SK-N-SH (cell line): ENCODE data around the gene ATP2B2. TPM values are rescaled to one million over a fixed set of nuclear protein-coding genes. Genes with fewer than 3 reads are reported as not detected.

Experiments used
- CTCF ChIA-PET: fragments of 300-600, 350-600 bp; formaldehyde crosslinking; extraction: SDS; loops from one replicate; lab custom pipeline; 2021; lab: Yijun Ruan, JAX
- POLR2A ChIA-PET: fragments of 350-600 bp; sonication (Branson Sonifier 250); formaldehyde crosslinking; extraction: SDS; loops from one replicate; lab custom pipeline; 2020; ENCODE audit warnings: antibody characterized with exemption, inconsistent platforms; lab: Yijun Ruan, JAX
- DNase-seq: peaks from one replicate; pipeline ENCODE4 v3.0.0; 2012
- H2AFZ ChIP-seq: fragments of 200-600 bp; sonication (generic); 2 replicates; pipeline ENCODE4 v1.8.1; 2016; ENCODE audit warnings: antibody characterized with exemption, mild to moderate bottlenecking, low read depth
- H3F3A ChIP-seq: fragments of 200-600 bp; sonication (generic); replicated peaks from 2 replicates; pipeline ENCODE3; 2016; ENCODE audit warnings: antibody characterized with exemption, mild to moderate bottlenecking; ENCODE audit not compliant: insufficient read depth
- H3K27ac ChIP-seq, 2 experiments: fragments of 200-500 bp in 1 of 2; fragments of 200-600 bp in 1 of 2; sonication (Bioruptor generic) in 1 of 2; sonication (generic), shearing (Covaris generic) in 1 of 2; 2 replicates each; pipeline versions ENCODE4 v1.5.1 to v1.6.1; 2014 to 2016; ENCODE audit warnings: low read depth in 2 of 2, inconsistent platforms in 1 of 2, low read length in 1 of 2, mild to moderate bottlenecking in 1 of 2, mixed read lengths in 1 of 2
- H3K27me3 ChIP-seq: fragments of 200-600 bp; sonication (generic), shearing (Covaris generic); 2 replicates; pipeline ENCODE4 v1.6.1; 2016; ENCODE audit warnings: mixed run types; ENCODE audit not compliant: insufficient read depth
- H3K36me3 ChIP-seq, 2 experiments: fragments of 200-500 bp in 1 of 2; fragments of 200-600 bp in 1 of 2; sonication (Bioruptor generic) in 1 of 2; sonication (generic) in 1 of 2; replicated peaks in 1 of 2; 2 replicates each; pipeline versions ENCODE3 to v1.5.1; 2014 to 2016; ENCODE audit warnings: low read length in 1 of 2, mild to moderate bottlenecking in 1 of 2; ENCODE audit not compliant: insufficient read depth in 2 of 2, control insufficient read depth in 1 of 2
- H3K4me1 ChIP-seq, 2 experiments: fragments of 200-500 bp in 1 of 2; fragments of 200-600 bp in 1 of 2; sonication (Bioruptor generic) in 1 of 2; sonication (generic), shearing (Covaris generic) in 1 of 2; 2 replicates each; pipeline versions ENCODE4 v1.5.1 to v1.6.1; 2014 to 2016; ENCODE audit warnings: low read depth in 1 of 2, low read length in 1 of 2, mixed run types in 1 of 2; ENCODE audit not compliant: insufficient read depth in 2 of 2, control insufficient read depth in 1 of 2
- H3K4me2 ChIP-seq: fragments of 200-600 bp; sonication (generic), shearing (Covaris generic); 2 replicates; pipeline ENCODE4 v1.6.1; 2017; ENCODE audit warnings: mixed run types
- H3K4me3 ChIP-seq, 2 experiments: fragments of 200-500 bp in 1 of 2; fragments of 200-600 bp in 1 of 2; sonication (Bioruptor generic) in 1 of 2; sonication (generic), shearing (Covaris generic) in 1 of 2; 2 replicates each; pipeline versions ENCODE4 v1.5.1 to v1.8.1; 2014 to 2016; ENCODE audit warnings: low read depth in 2 of 2, inconsistent platforms in 1 of 2, low read length in 1 of 2, mild to moderate bottlenecking in 1 of 2, mixed read lengths in 1 of 2, moderate library complexity in 1 of 2
- H3K79me2 ChIP-seq: fragments of 200-600 bp; sonication (generic); 2 replicates; pipeline ENCODE4 v1.8.1; 2017; ENCODE audit warnings: mild to moderate bottlenecking; ENCODE audit not compliant: insufficient read depth
- H3K9ac ChIP-seq: fragments of 200-600 bp; sonication (generic); 2 replicates; pipeline ENCODE4 v1.6.1; 2017; ENCODE audit warnings: mixed run types
- H3K9me2 ChIP-seq: fragments of 200-600 bp; sonication (generic); 2 replicates; pipeline ENCODE4 v1.6.1; 2017; ENCODE audit warnings: mixed run types
- H3K9me3 ChIP-seq: fragments of 200-600 bp; sonication (generic); 2 replicates; pipeline ENCODE4 v1.6.1; 2017; ENCODE audit warnings: mixed run types, mild to moderate bottlenecking, moderate library complexity
- H4K20me1 ChIP-seq: fragments of 200-600 bp; sonication (generic); 2 replicates; pipeline ENCODE4 v1.6.1; 2017; ENCODE audit warnings: mild to moderate bottlenecking, mixed run types; ENCODE audit not compliant: insufficient read depth
- EP300 ChIP-seq, 2 experiments: IDR thresholded peaks; 2 replicates each; pipeline versions ENCODE4 v1.4.0 to v1.6.1; 2012; ENCODE audit warnings: borderline replicate concordance in 1 of 2, low read depth in 1 of 2, low read length in 1 of 2
- EZH2phosphoT487 ChIP-seq: fragments of 200-600 bp; sonication (generic); IDR thresholded peaks from 2 replicates; pipeline ENCODE4 v1.6.1; 2017; ENCODE audit warnings: low read depth, mixed run types, mild to moderate bottlenecking, antibody characterized with exemption, moderate library complexity, borderline replicate concordance
- FOSL2 ChIP-seq: IDR thresholded peaks from 2 replicates; pipeline ENCODE4 v1.4.0; 2012; ENCODE audit warnings: low read depth, mild to moderate bottlenecking, moderate library complexity, borderline replicate concordance
- FOXM1 ChIP-seq: IDR thresholded peaks from 2 replicates; pipeline ENCODE4 v1.4.0; 2012; ENCODE audit warnings: low read depth, mild to moderate bottlenecking
- GABPA ChIP-seq: IDR thresholded peaks from 2 replicates; pipeline ENCODE4 v1.4.0; 2012; ENCODE audit warnings: low read depth, mild to moderate bottlenecking
- GATA2 ChIP-seq: sonication (generic); formaldehyde crosslinking; IDR thresholded peaks from 2 replicates; pipeline ENCODE4 v1.5.0; 2020; ENCODE audit warnings: mild to moderate bottlenecking, missing genetic modification reagents
- NFIC ChIP-seq: IDR thresholded peaks from 2 replicates; pipeline ENCODE4 v1.4.0; 2012; ENCODE audit warnings: borderline replicate concordance
- NRF1 ChIP-seq: IDR thresholded peaks from 2 replicates; pipeline ENCODE4 v1.6.1; 2012; ENCODE audit warnings: low read depth, mild to moderate bottlenecking, low read length
- RAD21 ChIP-seq: IDR thresholded peaks from 2 replicates; pipeline ENCODE4 v1.6.1; 2012; ENCODE audit warnings: mild to moderate bottlenecking, low read length
- RFX5 ChIP-seq: IDR thresholded peaks from 2 replicates; pipeline ENCODE4 v1.6.1; 2012; ENCODE audit warnings: mild to moderate bottlenecking, improper control_type of control experiment, low read length
- RXRA ChIP-seq: IDR thresholded peaks from 2 replicates; pipeline ENCODE4 v1.4.0; 2012; ENCODE audit warnings: low read depth, mild to moderate bottlenecking, borderline replicate concordance
- TEAD4 ChIP-seq: IDR thresholded peaks from 2 replicates; pipeline ENCODE4 v1.4.0; 2012; ENCODE audit warnings: mild to moderate bottlenecking, borderline replicate concordance; ENCODE audit not compliant: insufficient read depth
- YY1 ChIP-seq: IDR thresholded peaks from 2 replicates; pipeline ENCODE4 v1.4.0; 2012; ENCODE audit warnings: low read depth, mild to moderate bottlenecking
- WGBS: methylation state at CpG from one replicate; pipeline ENCODE4 v1.1.6; 2017; ENCODE audit warnings: low lambda C conversion rate; 5-methylcytosine and 5-hydroxymethylcytosine counted together
- polyA plus RNA-seq, 3 experiments: library from polyadenylated mRNA; depleted of rRNA; stranded (reverse); fragments of >200 nt; gene quantifications; 2 replicates each; pipeline ENCODE4 v1.2.3, GENCODE V29; 2012
- TF ChIP-seq, protein P1 (sequence below): IDR thresholded peaks from 2 replicates; pipeline ENCODE4 v1.6.1; 2012; ENCODE audit warnings: mild to moderate bottlenecking, low read depth, low read length, moderate library complexity
- TF ChIP-seq, protein P2 (sequence below): IDR thresholded peaks from 2 replicates; pipeline ENCODE4 v1.4.0; 2012; ENCODE audit warnings: low read depth, borderline replicate concordance
- TF ChIP-seq, protein P3 (sequence below): fragments of 150-350 bp; IDR thresholded peaks from 2 replicates; pipeline ENCODE4 v1.6.1; 2017; ENCODE audit warnings: antibody characterized with exemption, low read length, low read depth, borderline replicate concordance
- TF ChIP-seq, protein P4 (sequence below): IDR thresholded peaks from 2 replicates; pipeline ENCODE4 v1.4.0; 2012; ENCODE audit warnings: low read depth
- TF ChIP-seq, protein P5 (sequence below): fragments of 150-350 bp; IDR thresholded peaks from 2 replicates; pipeline ENCODE4 v1.6.1; 2016; ENCODE audit warnings: mild to moderate bottlenecking, low read depth, low read length
- TF ChIP-seq, protein P6 (sequence below): IDR thresholded peaks from 2 replicates; pipeline ENCODE4; 2012
- TF ChIP-seq, protein P7 (sequence below): fragments of 200-600 bp; sonication (generic); IDR thresholded peaks from 2 replicates; pipeline ENCODE4 v1.6.1; 2017; ENCODE audit warnings: antibody characterized with exemption, mild to moderate bottlenecking, moderate library complexity

The ATP2B2 gene
- polyA plus RNA-seq, 1 of the 3 experiments (the other 2 are of a cell fraction), result 0.15 TPM

DNA sequence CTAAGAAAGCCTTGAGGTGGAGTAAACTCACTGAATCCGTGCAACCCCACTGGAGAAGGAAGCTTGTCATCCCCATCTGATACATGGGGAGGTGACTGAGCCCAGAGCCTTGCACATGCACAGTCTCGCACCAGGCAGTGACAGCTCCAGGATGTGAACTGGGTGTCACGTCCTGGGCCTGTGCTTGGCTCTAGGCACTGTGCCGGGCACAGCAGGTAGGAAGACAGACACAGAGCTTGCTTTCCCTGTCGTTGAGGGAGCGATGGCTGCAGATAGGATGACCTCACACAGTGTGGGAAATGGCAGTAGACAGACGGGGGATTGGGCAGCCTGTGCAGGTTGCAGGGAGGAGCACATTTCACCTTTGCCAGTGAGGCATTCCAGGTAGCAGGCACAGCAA, 12.2 kb upstream of the ATP2B2 start:
- ChIA-PET POLR2A (no interaction called here), CTCF (interaction anchor here (1.4 to 1.8 kb wide), 2 partner anchors 21 to 82 kb away, joined by 3 to 5 read pairs; no protein-coding TSS in a partner anchor)
- H3K4me3 ChIP-seq, result no peak overlapping the region
- no peaks in the 10 kb centered on the region for H3F3A ChIP-seq
- no peaks in the 10 kb centered on the region for H4K20me1 ChIP-seq
- H3K79me2 ChIP-seq, result no peaks in the 10 kb centered on the region
- no peak overlapping the region for H2AFZ ChIP-seq
- TF ChIP-seq, protein P1, sequence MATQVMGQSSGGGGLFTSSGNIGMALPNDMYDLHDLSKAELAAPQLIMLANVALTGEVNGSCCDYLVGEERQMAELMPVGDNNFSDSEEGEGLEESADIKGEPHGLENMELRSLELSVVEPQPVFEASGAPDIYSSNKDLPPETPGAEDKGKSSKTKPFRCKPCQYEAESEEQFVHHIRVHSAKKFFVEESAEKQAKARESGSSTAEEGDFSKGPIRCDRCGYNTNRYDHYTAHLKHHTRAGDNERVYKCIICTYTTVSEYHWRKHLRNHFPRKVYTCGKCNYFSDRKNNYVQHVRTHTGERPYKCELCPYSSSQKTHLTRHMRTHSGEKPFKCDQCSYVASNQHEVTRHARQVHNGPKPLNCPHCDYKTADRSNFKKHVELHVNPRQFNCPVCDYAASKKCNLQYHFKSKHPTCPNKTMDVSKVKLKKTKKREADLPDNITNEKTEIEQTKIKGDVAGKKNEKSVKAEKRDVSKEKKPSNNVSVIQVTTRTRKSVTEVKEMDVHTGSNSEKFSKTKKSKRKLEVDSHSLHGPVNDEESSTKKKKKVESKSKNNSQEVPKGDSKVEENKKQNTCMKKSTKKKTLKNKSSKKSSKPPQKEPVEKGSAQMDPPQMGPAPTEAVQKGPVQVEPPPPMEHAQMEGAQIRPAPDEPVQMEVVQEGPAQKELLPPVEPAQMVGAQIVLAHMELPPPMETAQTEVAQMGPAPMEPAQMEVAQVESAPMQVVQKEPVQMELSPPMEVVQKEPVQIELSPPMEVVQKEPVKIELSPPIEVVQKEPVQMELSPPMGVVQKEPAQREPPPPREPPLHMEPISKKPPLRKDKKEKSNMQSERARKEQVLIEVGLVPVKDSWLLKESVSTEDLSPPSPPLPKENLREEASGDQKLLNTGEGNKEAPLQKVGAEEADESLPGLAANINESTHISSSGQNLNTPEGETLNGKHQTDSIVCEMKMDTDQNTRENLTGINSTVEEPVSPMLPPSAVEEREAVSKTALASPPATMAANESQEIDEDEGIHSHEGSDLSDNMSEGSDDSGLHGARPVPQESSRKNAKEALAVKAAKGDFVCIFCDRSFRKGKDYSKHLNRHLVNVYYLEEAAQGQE, result no peak
- TF ChIP-seq, protein P2, sequence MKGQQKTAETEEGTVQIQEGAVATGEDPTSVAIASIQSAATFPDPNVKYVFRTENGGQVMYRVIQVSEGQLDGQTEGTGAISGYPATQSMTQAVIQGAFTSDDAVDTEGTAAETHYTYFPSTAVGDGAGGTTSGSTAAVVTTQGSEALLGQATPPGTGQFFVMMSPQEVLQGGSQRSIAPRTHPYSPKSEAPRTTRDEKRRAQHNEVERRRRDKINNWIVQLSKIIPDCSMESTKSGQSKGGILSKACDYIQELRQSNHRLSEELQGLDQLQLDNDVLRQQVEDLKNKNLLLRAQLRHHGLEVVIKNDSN, result no peak
- TF ChIP-seq RXRA (no peak), FOXM1 (no peak), RFX5 (no peak), FOSL2 (no peak), GABPA (no peak), RAD21 (no peak), EZH2phosphoT487 (no peak), TEAD4 (no peak), NRF1 (no peak), GATA2 (no peak), YY1 (no peak), EP300 (IDR thresholded peaks at IDR 0.05; ENCODE audit: borderline replicate concordance in 1 of 2, low read depth in 1 of 2, low read length in 1 of 2) (no peak), NFIC (no peak)
- TF ChIP-seq, protein P3, sequence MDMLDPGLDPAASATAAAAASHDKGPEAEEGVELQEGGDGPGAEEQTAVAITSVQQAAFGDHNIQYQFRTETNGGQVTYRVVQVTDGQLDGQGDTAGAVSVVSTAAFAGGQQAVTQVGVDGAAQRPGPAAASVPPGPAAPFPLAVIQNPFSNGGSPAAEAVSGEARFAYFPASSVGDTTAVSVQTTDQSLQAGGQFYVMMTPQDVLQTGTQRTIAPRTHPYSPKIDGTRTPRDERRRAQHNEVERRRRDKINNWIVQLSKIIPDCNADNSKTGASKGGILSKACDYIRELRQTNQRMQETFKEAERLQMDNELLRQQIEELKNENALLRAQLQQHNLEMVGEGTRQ, result no peak
- TF ChIP-seq, protein P4, sequence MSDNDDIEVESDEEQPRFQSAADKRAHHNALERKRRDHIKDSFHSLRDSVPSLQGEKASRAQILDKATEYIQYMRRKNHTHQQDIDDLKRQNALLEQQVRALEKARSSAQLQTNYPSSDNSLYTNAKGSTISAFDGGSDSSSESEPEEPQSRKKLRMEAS, result no peak
- TF ChIP-seq, protein P5, sequence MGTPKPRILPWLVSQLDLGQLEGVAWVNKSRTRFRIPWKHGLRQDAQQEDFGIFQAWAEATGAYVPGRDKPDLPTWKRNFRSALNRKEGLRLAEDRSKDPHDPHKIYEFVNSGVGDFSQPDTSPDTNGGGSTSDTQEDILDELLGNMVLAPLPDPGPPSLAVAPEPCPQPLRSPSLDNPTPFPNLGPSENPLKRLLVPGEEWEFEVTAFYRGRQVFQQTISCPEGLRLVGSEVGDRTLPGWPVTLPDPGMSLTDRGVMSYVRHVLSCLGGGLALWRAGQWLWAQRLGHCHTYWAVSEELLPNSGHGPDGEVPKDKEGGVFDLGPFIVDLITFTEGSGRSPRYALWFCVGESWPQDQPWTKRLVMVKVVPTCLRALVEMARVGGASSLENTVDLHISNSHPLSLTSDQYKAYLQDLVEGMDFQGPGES, result no peak
- TF ChIP-seq, protein P6, sequence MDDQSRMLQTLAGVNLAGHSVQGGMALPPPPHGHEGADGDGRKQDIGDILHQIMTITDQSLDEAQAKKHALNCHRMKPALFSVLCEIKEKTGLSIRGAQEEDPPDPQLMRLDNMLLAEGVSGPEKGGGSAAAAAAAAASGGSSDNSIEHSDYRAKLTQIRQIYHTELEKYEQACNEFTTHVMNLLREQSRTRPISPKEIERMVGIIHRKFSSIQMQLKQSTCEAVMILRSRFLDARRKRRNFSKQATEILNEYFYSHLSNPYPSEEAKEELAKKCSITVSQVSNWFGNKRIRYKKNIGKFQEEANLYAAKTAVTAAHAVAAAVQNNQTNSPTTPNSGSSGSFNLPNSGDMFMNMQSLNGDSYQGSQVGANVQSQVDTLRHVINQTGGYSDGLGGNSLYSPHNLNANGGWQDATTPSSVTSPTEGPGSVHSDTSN, result no peak
- TF ChIP-seq, protein P7, sequence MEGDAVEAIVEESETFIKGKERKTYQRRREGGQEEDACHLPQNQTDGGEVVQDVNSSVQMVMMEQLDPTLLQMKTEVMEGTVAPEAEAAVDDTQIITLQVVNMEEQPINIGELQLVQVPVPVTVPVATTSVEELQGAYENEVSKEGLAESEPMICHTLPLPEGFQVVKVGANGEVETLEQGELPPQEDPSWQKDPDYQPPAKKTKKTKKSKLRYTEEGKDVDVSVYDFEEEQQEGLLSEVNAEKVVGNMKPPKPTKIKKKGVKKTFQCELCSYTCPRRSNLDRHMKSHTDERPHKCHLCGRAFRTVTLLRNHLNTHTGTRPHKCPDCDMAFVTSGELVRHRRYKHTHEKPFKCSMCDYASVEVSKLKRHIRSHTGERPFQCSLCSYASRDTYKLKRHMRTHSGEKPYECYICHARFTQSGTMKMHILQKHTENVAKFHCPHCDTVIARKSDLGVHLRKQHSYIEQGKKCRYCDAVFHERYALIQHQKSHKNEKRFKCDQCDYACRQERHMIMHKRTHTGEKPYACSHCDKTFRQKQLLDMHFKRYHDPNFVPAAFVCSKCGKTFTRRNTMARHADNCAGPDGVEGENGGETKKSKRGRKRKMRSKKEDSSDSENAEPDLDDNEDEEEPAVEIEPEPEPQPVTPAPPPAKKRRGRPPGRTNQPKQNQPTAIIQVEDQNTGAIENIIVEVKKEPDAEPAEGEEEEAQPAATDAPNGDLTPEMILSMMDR, result no peak
- no peak for DNase-seq
- H3K4me1 ChIP-seq, result no peaks in the 10 kb centered on the region
- H3K27me3 ChIP-seq, result peaks cover 6% of the 10 kb centered on the region; the same call in 1 of the 2 replicates
- no peaks in the 10 kb centered on the region for H3K36me3 ChIP-seq
- WGBS, result 29% methylated on average over 7 of the region's 7 CpGs
- H3K9ac ChIP-seq, result no peak overlapping the region
- no peak overlapping the region for H3K27ac ChIP-seq
- no peaks in the 10 kb centered on the region for H3K9me2 ChIP-seq
- no peak overlapping the region for H3K4me2 ChIP-seq
- H3K9me3 ChIP-seq, result no peaks in the 10 kb centered on the region
